CD4-positive, alpha-beta T cell treated with Interleukin-17A for 4 hours (primary cell): ENCODE results near the gene GDF10.

ENCODE experiments used
- DNase-seq: peaks from one replicate; pipeline ENCODE4 v3.0.0-alpha.2; 2020; ENCODE audit warnings: mixed read lengths

GDF10 gene

DNA sequence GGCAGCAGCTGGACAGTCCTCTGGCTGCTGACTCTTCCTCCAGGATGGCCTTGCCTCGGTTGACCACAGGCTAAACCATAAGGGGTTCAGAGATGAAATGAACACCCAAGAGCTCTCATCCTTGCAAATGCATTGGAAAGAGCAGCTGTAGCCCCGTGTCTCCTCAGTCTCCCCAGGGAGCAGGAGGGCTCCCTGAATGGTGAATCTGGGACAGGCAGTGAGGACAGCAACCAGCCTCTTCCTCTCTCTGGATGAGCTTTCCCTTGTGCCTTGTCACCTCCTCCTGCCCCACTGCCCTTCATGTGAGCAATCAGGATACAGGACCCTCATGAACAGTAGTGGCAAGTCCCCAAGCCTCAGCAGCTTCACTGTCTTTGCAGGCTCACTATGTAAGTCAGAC, 23.9 kb upstream of the GDF10 start:
- DNase-seq: no peak

DNA sequence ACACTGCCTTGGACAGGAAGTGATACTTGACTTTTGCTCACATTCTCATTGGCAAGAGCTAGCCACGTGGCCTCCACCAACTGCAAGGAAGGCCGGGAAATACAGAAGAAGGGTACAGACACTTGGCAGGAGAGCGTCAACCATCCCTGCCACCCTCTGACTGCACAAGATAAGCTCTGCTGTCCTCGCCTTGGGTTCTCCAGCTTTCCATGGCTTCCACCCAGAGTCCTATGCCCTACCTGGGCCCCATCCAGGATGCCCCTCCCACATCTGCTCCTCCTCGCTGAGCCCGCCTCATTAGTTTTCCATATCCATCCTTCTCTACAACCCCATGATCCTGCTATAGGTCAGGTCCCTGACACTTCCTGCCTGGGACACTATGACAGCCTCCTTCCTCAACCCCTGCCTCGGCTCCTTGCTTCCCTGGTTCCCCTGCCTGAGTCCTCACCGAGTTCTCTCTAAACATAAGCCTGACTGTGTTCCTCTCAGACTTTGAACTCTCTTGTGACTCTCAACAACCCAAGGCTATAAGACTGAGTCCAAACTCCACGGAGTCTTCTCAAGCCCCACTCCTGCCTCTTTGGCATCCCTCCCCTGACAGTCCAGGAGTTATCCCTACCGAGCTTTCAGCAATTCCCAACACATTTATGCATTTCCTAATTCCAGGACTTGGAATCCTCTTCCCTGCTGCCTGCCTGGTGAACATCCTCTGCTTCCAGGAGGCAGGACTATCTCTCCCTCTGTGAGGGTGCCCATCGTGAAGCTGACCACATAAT, 23.2 kb upstream of the GDF10 start:
- DNase-seq: no peak

DNA sequence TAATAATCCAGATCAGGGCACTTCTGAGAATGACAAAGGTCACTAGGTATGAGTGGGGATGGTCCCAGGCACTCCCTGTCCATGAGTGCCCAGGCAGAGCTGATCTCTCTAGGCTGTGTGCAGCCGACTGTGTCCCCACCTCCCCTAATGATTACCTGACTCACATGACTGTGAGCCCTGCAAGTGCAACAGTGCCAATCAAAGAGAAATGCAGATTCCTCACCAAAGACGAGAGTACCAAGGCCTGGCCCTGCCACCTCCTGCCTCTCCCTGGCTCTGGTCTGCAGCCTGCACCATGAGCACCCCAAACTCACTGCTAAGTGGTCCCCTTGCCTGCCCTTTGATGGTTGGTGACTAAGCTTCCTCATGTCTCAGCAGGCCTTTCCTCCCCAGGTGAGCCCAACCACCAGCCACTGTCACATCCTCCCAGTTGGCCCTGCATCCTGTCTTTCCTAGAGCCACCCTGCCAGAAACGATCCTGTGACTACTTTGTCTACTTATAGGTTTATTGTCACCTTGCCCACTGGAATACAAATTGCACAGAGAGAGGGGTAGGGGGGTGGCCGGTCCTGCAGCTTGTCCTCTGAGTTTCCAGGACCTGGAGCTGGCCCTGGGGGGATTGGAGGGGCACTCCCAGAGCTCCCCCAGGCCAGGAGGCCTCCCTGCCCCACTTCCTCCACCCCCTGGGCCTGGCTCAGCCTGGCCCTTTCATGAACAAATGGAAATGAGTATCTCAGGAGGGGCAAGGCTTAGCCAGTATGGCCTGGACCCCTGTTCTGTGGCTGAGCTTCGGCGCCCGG, 22.4 kb upstream of the GDF10 start:
- peak; percentile 80 for DNase-seq

DNA sequence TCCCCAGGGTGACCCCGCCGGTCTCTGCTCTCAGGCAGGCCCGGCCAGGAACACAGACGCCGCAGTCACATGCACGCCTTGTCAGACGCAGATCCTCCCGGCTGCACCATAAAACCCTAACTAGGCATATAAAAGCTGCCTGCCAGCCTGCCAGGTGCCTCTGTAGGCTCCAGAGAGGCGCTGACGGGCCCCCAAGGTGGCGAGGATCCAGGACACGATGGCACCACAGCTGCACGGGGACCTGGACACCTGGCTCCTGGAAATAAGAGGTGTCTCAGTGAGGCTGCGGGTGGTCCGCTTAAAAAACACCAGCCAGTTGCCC, 21.9 kb upstream of the GDF10 start:
- DNase-seq: no peak

DNA sequence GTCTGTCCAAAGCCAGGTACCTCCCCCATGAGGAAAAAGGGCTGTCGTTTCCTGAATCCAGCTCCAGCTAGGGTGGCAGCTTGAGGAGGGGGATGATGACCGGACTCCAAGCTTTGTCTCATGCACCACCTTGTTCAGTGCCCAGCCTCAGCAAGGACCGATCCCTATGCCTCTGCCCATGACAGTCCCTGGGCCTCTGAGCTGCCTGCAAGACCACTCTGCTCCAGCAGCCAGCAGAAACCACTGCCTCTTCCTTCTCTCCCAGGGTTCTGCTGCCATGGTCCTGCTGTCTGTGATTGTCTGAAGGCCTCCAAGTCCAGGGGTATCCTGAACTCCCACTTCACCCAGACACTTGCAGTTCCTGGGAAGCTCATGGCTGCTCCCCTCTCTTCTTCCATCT, 21.3 kb upstream of the GDF10 start:
- DNase-seq: no peak

DNA sequence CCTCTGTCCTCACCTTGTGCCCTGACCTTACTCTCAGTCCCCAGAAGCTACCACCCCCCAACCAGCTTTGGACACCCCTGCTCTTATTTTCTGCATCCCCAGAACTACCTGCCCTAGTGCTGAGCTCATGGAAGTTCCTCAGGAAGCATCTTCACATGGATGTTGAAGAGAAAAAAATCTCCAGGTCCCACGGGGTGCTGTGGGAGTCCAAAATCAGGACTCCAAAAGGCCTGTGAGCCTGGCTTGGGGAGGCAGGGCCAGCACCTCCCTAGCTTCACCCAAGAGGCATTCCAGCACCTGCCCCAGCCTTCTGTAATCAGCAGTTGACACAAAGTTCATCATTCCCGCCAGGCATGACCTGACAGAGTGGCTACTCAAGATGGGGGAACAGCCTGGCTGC, 20.7 kb upstream of the GDF10 start:
- DNase-seq: no peak

DNA sequence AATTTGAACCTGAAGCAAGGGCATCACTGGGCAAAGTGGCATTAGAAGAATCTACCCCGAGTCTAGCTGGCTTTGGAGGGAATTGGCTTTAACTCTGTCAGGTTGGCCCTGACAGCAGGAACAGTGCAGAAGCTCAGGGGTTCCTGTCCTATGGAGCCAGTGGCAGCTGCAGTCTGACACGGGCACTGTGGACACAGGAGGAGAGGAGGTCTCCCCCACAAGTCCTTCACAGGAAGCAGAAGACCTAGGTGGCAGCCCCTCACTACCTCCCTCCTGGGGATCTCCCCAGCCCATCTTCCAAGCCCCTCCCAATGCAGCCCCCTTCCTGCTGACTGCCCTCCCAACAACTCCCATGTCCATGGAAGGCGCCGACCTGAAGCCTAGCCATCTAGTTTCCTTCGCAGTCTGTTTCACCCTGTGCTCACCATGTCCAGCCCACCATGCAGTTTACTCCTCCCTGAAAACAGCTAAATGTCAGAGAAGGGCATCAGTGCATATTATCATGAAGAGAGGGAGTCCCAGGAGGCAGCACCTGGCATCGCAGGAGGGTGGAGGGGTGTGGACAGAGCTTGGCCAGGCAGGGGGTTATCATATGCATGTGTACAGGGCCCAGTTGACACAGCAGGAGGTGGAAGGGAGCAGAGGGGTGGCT, 17.9 kb upstream of the GDF10 start:
- DNase-seq: no peak

DNA sequence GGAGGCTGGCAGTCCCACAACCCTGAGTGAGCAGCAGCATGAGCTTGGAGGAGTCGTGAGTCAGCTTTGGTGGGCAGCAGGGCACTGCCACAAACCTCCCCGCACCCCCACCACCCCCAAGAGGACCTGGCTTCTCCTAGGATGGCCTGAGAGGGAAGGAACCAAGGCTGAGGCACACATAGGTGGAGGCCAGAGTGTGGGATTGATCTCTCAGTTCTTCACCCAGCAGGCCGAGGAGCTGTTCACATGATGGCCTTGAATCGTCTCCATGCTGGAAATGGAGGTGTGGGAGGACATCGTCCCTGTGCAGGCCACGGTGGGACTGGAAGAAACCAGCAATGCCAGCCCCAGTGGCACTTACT, 17.4 kb upstream of the GDF10 start:
- DNase-seq: no peak

DNA sequence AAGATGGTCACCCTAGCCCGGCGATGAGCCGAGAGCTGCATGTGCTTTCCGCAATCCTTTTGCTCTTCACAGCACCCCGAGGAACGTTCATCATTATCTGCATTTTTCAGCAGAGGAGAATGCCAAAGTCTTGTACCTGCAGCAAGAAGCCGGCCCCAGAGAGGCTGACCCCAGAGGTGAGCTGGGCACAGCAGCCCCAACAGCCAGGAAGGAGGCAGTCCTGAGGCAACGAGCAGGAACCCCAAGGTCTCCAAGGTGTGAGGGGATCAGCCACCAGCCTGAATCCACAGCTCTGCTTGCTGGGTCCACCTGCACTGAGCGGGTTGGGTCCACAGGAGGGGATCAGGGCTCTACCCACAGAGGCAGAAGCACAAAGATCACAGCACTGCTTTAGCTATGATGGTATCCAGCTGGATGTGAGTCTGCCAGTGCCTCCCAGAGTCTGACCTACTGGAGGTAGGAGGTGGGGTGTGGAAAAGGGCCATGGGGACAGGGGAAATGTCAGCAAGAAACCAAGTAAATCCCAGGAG, 16.8 kb upstream of the GDF10 start:
- no peak for DNase-seq

DNA sequence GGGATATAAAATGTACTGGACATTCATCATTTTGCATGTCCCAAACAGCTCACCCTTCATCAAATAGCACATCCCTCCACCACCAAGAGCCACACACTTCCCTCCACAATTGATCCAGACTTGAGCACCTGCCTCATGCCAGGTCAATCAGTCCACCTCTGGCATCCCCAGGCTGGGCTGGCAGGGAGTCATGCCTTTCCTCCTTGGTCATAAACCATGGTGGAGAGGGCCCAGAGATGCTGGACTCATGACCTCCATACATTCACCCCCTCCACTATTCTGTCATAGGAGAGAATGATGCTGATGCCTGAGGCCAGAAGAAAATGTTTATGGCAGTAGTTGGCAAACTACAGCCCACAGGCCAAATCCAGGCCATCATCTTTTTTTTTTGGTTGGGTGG, 16.1 kb upstream of the GDF10 start:
- no peak for DNase-seq

DNA sequence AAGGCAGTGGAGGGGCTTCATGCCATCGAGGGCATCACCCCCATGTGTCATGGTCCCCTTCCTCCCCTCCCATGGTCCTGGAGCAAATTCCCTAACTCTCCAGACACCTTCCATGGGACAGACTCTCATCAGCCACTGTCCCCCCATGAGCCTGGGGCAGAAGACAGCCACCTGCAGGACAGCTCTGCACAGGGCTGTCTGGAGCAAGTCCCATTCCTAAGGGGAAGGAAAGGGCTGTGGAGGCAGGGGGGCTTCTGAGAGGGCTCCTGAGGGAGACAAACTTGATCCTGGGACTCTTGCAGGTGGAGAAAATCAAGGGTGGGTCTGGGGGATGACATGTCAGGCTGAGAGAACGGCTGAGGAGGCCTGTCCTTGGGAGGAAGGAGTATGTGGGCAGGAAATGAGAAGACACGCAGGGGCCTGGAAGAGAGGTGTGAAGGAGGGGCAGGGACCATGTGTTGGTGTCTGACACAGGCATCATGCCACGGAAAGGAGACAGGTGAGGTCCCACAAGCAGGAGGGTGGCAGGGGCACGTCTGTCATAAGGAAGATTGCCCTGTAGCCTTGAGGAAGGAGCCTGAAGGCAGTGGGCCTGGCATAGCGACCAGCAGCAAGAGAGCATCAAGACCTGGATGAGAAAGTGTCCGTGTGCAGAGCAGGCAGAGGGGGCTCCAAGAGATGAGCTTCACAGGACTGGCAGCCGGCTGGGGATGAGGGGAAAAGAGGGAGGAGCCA, 14.4 kb upstream of the GDF10 start:
- peak; percentile 36 for DNase-seq

DNA sequence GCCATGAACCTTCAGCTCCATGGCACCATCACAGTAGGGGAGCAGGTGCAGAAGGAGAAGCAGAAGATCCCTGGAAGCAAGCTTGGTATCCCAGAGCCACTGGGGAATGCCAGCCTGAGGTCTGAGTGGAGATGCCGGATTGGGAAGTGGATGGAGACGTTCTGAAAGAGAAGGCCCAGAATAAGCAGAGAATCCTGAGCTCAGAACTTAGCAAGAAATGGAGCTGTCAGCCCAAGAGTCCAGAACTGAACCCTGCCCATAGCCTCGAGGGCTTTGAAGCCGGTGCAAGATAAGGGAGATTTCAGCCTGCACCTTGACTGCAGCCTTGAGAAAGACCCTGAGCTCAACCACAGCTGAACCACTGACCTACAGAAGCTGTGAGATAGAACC, 13.9 kb upstream of the GDF10 start:
- no peak for DNase-seq

DNA sequence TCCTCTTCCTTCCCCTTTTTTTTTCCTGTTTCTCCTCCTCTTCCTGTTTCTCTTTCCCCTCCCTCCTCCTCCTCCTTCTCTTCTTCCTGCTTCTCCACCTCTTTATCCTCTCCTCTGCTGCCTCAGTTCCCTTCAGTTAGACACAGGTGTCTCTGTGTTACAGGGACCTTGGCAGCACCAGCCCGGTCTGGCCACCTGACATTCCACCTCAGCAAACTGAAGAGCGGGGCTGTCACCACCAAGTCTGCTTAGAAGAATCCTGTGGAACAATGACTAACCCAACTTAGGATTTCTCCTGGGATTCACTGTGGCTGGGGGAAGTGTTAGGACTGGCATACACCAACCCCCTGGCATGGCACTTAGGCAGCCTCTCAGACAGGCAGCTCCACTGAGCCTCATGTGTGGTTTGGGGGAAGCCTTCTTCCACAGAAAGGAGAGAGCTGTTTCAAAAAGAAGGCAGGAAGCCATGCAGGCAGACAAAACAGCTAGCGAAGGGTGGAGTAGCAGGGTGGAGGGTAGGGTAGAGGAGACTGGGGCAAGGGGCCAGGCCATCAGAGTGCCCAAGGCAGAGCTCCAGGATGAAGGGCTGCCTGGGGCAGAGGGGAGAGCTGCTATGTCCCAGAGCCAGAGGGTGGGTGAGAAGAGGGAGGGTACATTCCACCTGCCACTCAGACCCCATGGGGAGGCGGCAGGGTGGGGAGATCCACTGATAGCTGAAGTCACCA, 13.2 kb upstream of the GDF10 start:
- peak; percentile 51 for DNase-seq

DNA sequence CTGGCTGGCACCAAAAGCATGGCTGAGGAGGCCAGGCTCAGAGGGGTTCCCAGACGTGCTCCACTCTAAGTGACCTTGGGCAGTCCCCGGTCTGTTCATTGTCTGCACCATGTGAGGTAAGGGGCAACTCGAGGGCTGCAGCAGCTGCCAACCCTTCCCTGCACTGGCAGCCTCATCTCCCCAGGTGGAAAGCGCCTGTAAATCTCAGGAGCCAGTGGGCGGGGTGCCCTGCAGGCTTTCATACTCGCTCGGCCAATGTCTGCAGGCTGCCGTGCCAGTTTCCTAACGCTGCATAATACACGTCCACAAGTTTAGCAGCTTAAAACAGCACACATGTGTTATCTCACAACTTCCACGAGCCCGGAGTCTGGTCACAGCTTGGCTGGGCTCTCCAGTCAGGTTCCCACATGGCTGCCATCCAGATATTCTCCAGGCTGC, 12.6 kb upstream of the GDF10 start:
- DNase-seq: no peak

DNA sequence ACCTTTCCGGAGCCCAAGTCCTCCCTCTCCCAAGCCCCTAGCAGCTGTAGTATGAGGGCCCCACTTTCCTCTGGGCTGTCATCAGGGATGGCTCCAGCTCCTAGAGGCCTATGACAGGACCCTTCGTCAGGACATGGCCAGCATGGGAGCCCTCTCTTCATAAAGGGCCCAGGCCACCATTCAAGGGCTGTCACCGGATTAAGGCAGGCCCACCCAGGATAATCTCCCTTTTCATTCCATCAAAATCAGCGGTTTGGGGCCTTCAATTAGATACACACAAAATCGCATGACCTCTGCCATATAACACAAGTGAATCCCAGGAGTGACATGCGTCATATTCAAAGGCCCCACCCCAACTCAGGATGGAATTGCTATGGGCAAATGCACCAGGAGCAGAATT, 12.2 kb upstream of the GDF10 start:
- DNase-seq: no peak

DNA sequence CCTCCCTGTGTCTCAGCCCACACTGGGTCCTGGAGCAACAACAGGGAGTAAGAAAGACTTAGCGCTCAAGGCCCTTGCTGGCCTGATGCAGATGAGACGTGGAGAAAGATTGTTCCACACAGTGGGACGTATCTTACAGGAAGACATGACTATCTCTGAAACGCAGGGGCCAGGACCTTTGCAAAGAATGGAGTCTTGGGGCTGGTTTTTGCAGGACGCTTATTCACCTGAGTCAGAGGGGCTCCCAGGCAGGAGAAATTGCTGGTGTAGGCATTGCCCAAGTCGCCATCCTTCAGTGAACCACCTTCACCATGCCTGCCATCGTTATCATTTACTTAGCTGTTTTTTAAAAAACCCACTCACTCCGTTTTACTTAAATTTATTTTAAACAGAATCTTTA, 11.8 kb upstream of the GDF10 start:
- no peak for DNase-seq

DNA sequence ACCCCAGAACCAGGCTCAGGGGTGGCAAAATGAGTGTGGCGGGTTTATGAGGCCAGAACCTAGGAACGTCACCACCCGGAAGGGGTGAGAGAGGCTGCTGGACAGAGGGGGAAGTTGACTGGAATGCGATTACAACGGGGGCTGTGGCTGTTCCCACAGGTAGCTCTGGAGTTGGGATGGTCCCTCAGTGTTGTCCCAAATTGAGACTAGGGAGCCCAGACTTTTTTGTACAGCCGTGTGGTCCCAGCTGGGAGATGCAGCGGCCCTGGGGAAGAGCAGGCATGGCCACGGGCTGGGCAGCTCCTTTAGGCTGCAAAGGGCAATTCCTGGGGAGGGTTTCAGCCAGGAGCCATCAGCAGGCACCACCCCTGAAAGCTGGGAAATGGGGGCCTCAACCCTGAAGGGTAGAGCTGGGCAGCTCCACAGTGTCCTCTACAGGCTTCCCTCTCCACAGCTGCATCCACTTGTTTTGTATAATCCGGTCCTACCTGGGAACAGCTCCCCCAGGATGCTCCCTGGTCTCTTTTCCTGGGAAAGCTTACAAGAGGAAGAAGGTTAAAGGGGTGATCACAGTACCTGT, 11.0 kb upstream of the GDF10 start:
- no peak for DNase-seq

DNA sequence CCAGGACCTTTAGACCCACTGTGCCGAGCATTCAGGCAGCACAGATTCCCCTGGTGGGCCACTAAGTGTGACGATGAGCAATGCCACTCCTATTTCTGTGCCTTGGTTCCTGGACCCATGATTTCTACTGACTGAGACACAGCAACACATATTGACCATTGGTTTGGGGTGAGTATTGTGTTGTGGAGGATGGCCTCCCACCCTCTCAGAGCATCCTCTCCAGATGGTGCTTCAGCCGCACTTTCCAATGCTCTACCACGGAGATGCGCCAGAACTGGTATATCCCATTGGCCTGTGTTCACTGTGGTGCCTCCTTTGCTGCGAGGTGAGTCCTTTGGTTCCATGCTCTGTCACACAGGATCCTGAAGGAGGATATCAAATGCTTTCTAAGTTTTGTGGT, 10.1 kb upstream of the GDF10 start:
- no peak for DNase-seq

DNA sequence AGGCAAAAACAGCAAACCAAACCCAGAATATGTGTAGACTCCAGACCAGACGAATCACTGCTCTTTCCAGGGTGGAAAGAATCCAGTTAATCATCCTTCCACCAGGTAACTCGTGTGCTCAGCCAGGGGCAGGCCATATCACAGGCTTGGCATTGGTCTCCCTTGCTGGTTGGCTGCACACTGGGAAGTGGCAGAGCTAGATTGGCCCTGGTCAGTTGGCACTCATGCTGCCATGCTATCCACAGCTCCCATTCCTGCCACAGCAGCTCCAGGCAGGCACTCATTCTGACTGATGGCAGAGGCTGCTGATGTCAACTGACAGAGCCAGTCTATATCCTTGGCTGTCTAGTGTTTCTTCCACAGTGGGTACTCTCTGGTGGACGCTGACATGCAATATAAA, 9.7 kb upstream of the GDF10 start:
- no peak for DNase-seq

DNA sequence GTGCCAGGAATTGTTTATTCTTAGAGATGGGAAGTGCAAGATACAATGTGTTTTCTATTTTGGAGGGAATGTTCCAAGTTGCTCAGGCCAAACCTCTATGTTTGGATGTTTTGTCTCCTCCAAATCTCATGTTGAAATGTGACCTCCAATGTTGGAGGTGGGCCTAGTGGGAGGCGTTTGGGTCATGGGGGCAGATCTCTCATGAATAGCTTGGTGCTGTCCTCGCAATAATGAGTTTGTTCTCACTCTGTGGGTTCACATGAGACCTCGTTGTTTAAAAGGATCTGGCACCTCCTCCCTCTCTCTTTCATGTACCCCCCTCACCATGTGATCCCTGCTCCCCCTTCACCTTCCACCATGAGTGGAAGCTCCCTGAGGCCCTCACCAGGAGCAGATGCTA, 8.3 kb upstream of the GDF10 start:
- no peak for DNase-seq

DNA sequence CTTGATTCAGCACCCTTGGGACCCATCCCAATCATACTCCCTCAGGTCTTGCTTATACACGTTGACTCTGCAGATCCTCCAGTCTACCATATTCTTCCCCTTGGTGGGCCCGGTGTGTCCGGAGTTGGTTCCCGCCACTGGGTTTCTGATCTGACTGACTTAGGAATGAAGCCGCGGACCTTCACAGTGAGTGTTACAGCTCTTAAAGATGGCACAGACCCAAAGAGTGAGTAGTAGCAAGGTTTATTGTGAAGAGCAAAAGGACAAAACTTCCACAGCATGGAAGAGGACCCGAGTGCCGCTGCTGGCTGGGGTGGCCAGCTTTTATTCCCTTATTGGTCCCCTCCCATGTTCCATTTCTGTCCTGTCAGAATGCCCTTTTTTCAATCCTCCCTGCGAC, 5.9 kb upstream of the GDF10 start:
- no peak for DNase-seq

DNA sequence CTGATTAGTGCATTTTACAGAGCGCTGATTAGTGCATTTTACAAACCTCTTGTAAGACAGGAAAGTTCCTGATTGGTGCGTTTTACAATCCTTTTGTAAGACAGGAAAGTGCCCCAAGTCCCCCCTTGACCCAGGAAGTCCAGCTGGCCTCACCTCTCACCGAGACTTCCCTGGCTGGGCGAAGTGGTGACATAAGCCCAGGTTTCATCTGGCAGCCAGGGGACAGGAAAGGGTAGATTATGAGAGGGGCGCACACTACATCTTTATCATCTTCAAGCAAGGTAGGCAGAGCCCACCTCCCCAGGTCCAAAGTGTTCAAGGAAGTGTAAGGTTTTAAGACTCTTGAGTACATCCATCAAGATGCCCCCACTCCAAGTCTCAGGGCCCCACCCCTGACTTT, 5.5 kb upstream of the GDF10 start:
- no peak for DNase-seq
